Measurements from ENCODE around the gene PIK3C2G. TPM values are rescaled to one million over a fixed set of nuclear protein-coding genes. Genes with fewer than 3 reads are reported as not detected.

Gene PIK3C2G
- polyA plus RNA-seq, 1 of the 3 experiments (the other 2 are of a cell fraction): 0.02 TPM

DNA sequence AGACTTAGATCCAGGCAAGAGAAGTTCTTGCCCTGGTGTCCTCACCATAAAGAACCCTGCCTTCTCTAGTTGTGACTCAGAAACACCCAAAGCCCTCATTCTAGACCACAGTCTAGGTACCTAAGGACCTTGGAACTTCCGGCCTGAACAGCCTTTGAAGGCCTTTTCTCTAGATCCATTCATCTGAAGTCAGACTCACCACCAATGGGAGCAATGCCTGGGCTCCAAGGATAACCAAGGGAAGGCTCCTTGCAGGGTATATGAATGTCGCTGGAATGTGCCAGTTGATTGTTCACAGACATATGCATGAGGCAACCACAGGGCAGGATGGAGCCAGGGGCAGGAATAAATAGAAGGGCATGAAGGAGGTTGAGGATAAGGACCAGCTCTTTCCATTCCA is 390.2 kb downstream of the PIK3C2G start:
- Histone ChIP-seq H3K9me2 (no peaks in the 10 kb centered on the region), H3F3A (replicated peaks; ENCODE audit: insufficient read depth) (no peaks in the 10 kb centered on the region), H3K27me3 (ENCODE audit: insufficient read depth) (no peaks in the 10 kb centered on the region), H3K36me3 (replicated peaks in 1 of 2; ENCODE audit: control insufficient read depth in 1 of 2, insufficient read depth in 2 of 2, low read length in 1 of 2) (no peaks in the 10 kb centered on the region), H3K4me1 (ENCODE audit: control insufficient read depth in 1 of 2, insufficient read depth in 2 of 2, low read depth in 1 of 2, low read length in 1 of 2) (no peaks in the 10 kb centered on the region), H4K20me1 (ENCODE audit: insufficient read depth) (no peaks in the 10 kb centered on the region), H3K27ac (ENCODE audit: low read depth in 2 of 2, low read length in 1 of 2) (no peak overlapping the region), H2AFZ (ENCODE audit: low read depth) (no peak overlapping the region), H3K9me3 (no peaks in the 10 kb centered on the region), H3K79me2 (ENCODE audit: insufficient read depth) (no peaks in the 10 kb centered on the region), H3K4me3 (ENCODE audit: low read depth in 2 of 2, low read length in 1 of 2) (no peak overlapping the region), H3K4me2 (no peak overlapping the region), H3K9ac (no peak overlapping the region)
- no peak for DNase-seq
- POLR2A ChIA-PET: no interaction called here
- WGBS (ENCODE audit: low lambda C conversion rate): 12% methylated on average over 2 of the region's 2 CpGs
- CTCF ChIA-PET: no interaction called here
- TF ChIP-seq RFX5 (IDR thresholded peaks at IDR 0.05; ENCODE audit: low read length) (no peak), JUND (IDR thresholded peaks at IDR 0.05) (no peak), NRF1 (IDR thresholded peaks at IDR 0.05; ENCODE audit: low read depth, low read length) (no peak), ELF1 (IDR thresholded peaks at IDR 0.05) (no peak), GABPA (IDR thresholded peaks at IDR 0.05; ENCODE audit: low read depth) (no peak), EP300 (IDR thresholded peaks at IDR 0.05; ENCODE audit: borderline replicate concordance in 1 of 2, low read depth in 1 of 2, low read length in 1 of 2) (no peak)
- TF ChIP-seq, protein P1, sequence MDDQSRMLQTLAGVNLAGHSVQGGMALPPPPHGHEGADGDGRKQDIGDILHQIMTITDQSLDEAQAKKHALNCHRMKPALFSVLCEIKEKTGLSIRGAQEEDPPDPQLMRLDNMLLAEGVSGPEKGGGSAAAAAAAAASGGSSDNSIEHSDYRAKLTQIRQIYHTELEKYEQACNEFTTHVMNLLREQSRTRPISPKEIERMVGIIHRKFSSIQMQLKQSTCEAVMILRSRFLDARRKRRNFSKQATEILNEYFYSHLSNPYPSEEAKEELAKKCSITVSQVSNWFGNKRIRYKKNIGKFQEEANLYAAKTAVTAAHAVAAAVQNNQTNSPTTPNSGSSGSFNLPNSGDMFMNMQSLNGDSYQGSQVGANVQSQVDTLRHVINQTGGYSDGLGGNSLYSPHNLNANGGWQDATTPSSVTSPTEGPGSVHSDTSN (IDR thresholded peaks at IDR 0.05): no peak

DNA sequence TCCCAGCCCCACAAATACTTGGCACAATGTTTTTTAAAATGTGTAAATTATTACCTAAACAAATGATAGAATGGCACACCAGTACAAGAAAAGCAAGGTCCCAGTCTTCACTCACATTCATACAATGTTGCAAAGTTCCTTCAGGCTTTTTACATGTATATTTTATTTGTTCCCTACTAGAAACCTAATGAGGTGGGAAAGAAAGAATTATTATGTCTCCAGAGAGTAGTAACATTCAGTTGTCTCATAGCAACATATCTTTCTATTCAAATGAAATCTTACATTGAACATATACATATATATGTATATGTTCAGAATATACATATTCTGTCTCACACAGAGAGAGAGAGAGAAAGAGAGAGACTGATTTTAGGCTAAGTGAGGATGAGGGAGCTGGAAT is 391.3 kb downstream of the PIK3C2G start:
- ChIA-PET CTCF (no interaction called here), POLR2A (no interaction called here)
- TF ChIP-seq POLR2AphosphoS5 (IDR thresholded peaks at IDR 0.05; ENCODE audit: low read depth, low read length): no peak
- TF ChIP-seq SIN3A (IDR thresholded peaks at IDR 0.05; ENCODE audit: borderline replicate concordance, low read depth, low read length): no peak
- TF ChIP-seq RFX5 (IDR thresholded peaks at IDR 0.05; ENCODE audit: low read length): no peak
- TF ChIP-seq GABPA (IDR thresholded peaks at IDR 0.05; ENCODE audit: low read depth): no peak
- no peak for TF ChIP-seq FOXM1 (IDR thresholded peaks at IDR 0.05; ENCODE audit: low read depth)
- TF ChIP-seq TCF12 (IDR thresholded peaks at IDR 0.05): no peak
- TF ChIP-seq, protein P2, sequence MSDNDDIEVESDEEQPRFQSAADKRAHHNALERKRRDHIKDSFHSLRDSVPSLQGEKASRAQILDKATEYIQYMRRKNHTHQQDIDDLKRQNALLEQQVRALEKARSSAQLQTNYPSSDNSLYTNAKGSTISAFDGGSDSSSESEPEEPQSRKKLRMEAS (IDR thresholded peaks at IDR 0.05; ENCODE audit: low read depth): no peak
- TF ChIP-seq EZH2phosphoT487 (IDR thresholded peaks at IDR 0.05; ENCODE audit: borderline replicate concordance, low read depth): no peak
- TF ChIP-seq, protein P3, sequence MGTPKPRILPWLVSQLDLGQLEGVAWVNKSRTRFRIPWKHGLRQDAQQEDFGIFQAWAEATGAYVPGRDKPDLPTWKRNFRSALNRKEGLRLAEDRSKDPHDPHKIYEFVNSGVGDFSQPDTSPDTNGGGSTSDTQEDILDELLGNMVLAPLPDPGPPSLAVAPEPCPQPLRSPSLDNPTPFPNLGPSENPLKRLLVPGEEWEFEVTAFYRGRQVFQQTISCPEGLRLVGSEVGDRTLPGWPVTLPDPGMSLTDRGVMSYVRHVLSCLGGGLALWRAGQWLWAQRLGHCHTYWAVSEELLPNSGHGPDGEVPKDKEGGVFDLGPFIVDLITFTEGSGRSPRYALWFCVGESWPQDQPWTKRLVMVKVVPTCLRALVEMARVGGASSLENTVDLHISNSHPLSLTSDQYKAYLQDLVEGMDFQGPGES (IDR thresholded peaks at IDR 0.05; ENCODE audit: low read depth, low read length): no peak
- TF ChIP-seq NFIC (IDR thresholded peaks at IDR 0.05; ENCODE audit: borderline replicate concordance): no peak
- TF ChIP-seq, protein P4, sequence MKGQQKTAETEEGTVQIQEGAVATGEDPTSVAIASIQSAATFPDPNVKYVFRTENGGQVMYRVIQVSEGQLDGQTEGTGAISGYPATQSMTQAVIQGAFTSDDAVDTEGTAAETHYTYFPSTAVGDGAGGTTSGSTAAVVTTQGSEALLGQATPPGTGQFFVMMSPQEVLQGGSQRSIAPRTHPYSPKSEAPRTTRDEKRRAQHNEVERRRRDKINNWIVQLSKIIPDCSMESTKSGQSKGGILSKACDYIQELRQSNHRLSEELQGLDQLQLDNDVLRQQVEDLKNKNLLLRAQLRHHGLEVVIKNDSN (IDR thresholded peaks at IDR 0.05; ENCODE audit: borderline replicate concordance, low read depth): no peak
- no peak for TF ChIP-seq SMC3 (IDR thresholded peaks at IDR 0.05; ENCODE audit: low read depth, low read length)
- TF ChIP-seq MXI1 (IDR thresholded peaks at IDR 0.05; ENCODE audit: low read depth, low read length): no peak
- no peak for TF ChIP-seq GATA2 (CRISPR knock-in tag; IDR thresholded peaks at IDR 0.05)
- TF ChIP-seq, protein P5, sequence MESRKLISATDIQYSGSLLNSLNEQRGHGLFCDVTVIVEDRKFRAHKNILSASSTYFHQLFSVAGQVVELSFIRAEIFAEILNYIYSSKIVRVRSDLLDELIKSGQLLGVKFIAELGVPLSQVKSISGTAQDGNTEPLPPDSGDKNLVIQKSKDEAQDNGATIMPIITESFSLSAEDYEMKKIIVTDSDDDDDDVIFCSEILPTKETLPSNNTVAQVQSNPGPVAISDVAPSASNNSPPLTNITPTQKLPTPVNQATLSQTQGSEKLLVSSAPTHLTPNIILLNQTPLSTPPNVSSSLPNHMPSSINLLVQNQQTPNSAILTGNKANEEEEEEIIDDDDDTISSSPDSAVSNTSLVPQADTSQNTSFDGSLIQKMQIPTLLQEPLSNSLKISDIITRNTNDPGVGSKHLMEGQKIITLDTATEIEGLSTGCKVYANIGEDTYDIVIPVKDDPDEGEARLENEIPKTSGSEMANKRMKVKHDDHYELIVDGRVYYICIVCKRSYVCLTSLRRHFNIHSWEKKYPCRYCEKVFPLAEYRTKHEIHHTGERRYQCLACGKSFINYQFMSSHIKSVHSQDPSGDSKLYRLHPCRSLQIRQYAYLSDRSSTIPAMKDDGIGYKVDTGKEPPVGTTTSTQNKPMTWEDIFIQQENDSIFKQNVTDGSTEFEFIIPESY (IDR thresholded peaks at IDR 0.05; ENCODE audit: borderline replicate concordance, low read depth): no peak
- TF ChIP-seq RAD21 (IDR thresholded peaks at IDR 0.05; ENCODE audit: low read length): no peak

More for the DNA sequence above, 391.3 kb downstream of the PIK3C2G start:
- Histone ChIP-seq H4K20me1 (ENCODE audit: insufficient read depth) (no peaks in the 10 kb centered on the region), H2AFZ (ENCODE audit: low read depth) (no peak overlapping the region), H3K27ac (ENCODE audit: low read depth in 2 of 2, low read length in 1 of 2) (no peak overlapping the region), H3K9me2 (no peaks in the 10 kb centered on the region), H3K79me2 (ENCODE audit: insufficient read depth) (no peaks in the 10 kb centered on the region), H3K27me3 (ENCODE audit: insufficient read depth) (no peaks in the 10 kb centered on the region), H3F3A (replicated peaks; ENCODE audit: insufficient read depth) (no peaks in the 10 kb centered on the region), H3K4me1 (ENCODE audit: control insufficient read depth in 1 of 2, insufficient read depth in 2 of 2, low read depth in 1 of 2, low read length in 1 of 2) (no peaks in the 10 kb centered on the region), H3K4me2 (no peak overlapping the region), H3K9me3 (no peaks in the 10 kb centered on the region), H3K36me3 (replicated peaks in 1 of 2; ENCODE audit: control insufficient read depth in 1 of 2, insufficient read depth in 2 of 2, low read length in 1 of 2) (no peaks in the 10 kb centered on the region), H3K9ac (no peak overlapping the region), H3K4me3 (ENCODE audit: low read depth in 2 of 2, low read length in 1 of 2) (no peak overlapping the region)
- no peak for DNase-seq

All from SK-N-SH (cell line).